Epithelial cell of proximal tubule (primary cell): ENCODE data around the gene MPIG6B. TPM values are rescaled to one million over a fixed set of nuclear protein-coding genes. Genes with fewer than 3 reads are reported as not detected.

Experiments used
- DNase-seq: peaks from one replicate; pipeline ENCODE4 v3.0.0-alpha.2; 2011; ENCODE audit warnings: low read depth
- H3K4me3 ChIP-seq: 2 replicates; pipeline ENCODE4 v1.5.1; 2011; ENCODE audit warnings: low read depth, mild to moderate bottlenecking, low read length
- CTCF ChIP-seq: conservative IDR thresholded peaks from 2 replicates; pipeline ENCODE4 v1.5.1; 2012; ENCODE audit warnings: low read depth, mild to moderate bottlenecking, low read length
- total RNA-seq: library from RNA; depleted of rRNA; stranded (reverse); fragments of >200 nt; gene quantifications from 2 replicates; pipeline ENCODE4 v1.2.3, GENCODE V29; 2015

Gene MPIG6B
- total RNA-seq, 1 donor from 2014 or later: not detected

GRCh38 chr6:31691078-31691463, 32.1 kb upstream of the MPIG6B start:
- H3K4me3 ChIP-seq: no peak overlapping the region
- no peak for TF ChIP-seq CTCF
- no peak for DNase-seq

GRCh38 chr6:31691564-31692108, 31.5 kb upstream of the MPIG6B start:
- no peak for TF ChIP-seq CTCF
- no peak overlapping the region for H3K4me3 ChIP-seq
- DNase-seq: no peak

GRCh38 chr6:31692353-31692752, 30.8 kb upstream of the MPIG6B start:
- no peak for DNase-seq

DNA sequence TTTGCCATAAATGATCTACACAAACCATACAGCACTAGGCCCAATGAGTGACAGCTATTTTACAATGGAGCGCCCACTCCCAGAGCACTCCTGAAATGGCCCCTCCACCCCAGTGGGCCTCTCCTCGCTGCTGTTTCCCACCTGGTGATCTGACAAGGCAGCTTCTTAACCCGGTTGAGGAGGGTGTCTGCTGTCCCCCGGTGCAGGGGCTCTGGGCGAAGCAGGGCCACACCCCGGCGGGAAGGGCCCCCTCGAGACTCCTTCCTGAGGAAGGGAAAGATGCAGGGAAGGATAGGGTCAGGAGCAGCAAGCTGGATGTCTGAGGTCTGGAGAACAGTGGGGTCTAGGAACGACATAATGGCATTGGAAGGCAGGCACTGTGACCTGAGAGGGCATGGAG, 30.3 kb upstream of the MPIG6B start:
- no peak for DNase-seq
- H3K4me3 ChIP-seq: no peak overlapping the region
- TF ChIP-seq CTCF: no peak

More at GRCh38 chr6:31692353-31692752, 30.8 kb upstream of the MPIG6B start:
- no peak overlapping the region for H3K4me3 ChIP-seq
- no peak for TF ChIP-seq CTCF

DNA sequence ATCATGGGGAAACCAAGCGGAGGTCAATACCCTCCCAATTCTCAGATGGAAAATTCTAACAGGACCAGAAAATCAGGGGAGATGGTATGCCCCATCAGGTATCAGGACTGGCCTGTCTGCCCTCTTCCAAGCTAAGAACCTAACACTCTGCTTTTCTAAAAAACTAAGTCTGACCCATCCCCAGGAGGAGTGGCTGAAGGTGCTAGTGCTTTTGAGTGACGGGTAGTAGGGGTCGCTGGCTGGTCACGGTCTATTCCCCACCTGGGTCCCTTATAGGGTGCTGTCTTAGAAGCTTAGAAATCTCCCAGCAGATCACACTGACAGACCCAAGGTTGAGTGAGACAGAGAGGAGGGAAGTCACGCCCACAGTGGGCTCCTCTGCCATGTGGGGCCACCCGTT, 29.6 kb upstream of the MPIG6B start:
- H3K4me3 ChIP-seq: no peak overlapping the region
- no peak for DNase-seq
- no peak for TF ChIP-seq CTCF

DNA sequence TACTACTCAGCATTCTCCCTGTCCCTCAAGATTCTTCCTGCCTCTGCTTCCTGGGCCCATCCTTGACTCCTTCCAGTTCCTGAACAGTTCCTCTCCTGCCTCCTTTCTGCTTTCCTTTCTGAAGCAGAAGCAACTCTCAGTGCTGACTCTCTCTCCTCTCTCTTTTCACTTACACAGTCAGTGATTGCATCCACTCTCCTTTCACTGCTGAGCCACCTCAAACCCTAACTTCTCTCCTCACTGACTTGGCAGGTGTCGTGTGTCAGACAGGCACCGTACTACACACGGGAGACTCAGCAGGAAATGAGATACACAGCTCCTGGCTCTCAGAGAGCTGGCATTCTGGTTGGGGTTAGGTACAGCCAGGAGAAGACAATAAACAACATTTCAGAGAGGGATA, 25.6 kb upstream of the MPIG6B start:
- no peak for TF ChIP-seq CTCF
- no peak overlapping the region for H3K4me3 ChIP-seq
- DNase-seq: no peak

DNA sequence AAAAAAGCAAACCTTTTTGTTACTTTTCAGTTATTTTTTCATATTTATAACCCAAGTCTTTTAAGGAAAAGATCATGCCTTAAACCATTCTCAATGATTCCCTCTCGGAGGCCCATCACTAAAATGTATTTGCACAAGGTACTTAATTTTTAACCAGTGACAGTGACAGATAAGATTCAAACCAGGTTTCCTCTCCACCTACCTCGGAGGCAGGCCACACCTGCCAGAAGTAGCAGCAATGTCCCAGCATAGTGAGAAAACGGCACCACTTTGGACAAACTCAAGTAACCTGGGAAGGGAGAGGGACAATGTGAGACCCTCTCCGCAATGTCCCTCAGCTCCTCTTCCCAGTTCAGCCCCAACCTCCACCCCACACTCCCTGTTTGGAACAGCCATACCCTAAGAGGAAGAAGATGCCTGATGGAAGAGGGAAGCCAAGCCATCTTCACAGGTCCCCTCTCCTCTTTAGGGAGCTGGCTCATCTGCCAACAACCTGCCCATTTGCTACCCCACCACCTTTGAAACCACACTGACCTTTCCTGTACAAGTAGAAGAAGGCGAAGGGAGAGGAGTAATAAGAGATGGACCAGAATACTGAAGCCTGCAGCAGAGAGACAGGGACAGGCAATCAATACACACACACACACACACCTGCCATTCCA, 22.3 kb upstream of the MPIG6B start:
- no peak overlapping the region for H3K4me3 ChIP-seq
- TF ChIP-seq CTCF: no peak

More for the DNA sequence above, 22.3 kb upstream of the MPIG6B start:
- no peak for DNase-seq
